TTC549 (cell line): ENCODE data around the gene KRT38.
"Not testable (repeated sequence)": the region's sequence is repeated elsewhere in the genome, so short reads cannot be mapped to it uniquely, and the experiment has no call there.

Experiments
- FAIRE-seq: peaks from 2 replicates; lab custom pipeline; 2012; peaks lifted over from hg19 to GRCh38; lab: Jason Lieb, UNC

KRT38 gene

GRCh38 chr17:41457676-41458075, 16.9 kb upstream of the KRT38 start:
- FAIRE-seq = no peak

- FAIRE-seq = no peak
Measured at GRCh38 chr17:41456204-41456603, 15.4 kb upstream of the KRT38 start.

- FAIRE-seq = no peak
Measured at GRCh38 chr17:41455236-41455635, 14.5 kb upstream of the KRT38 start.

GRCh38 chr17:41453066-41453465, 12.3 kb upstream of the KRT38 start:
- no peak for FAIRE-seq

GRCh38 chr17:41452281-41452680, 11.5 kb upstream of the KRT38 start:
- FAIRE-seq = no peak

- FAIRE-seq = no peak
Measured at GRCh38 chr17:41451154-41451728, 10.5 kb upstream of the KRT38 start.

- no peak for FAIRE-seq
Measured at GRCh38 chr17:41449008-41449407, 8.2 kb upstream of the KRT38 start.

- FAIRE-seq = no peak
Measured at GRCh38 chr17:41448506-41448905, 7.7 kb upstream of the KRT38 start.

- no peak for FAIRE-seq
Measured at GRCh38 chr17:41446806-41447205, 6.0 kb upstream of the KRT38 start.

GRCh38 chr17:41444640-41445039, 3.9 kb upstream of the KRT38 start:
- no peak for FAIRE-seq

GRCh38 chr17:41444186-41444585, 3.4 kb upstream of the KRT38 start:
- no peak for FAIRE-seq

- FAIRE-seq = no peak
Measured at GRCh38 chr17:41442739-41443138, 2.0 kb upstream of the KRT38 start.

GRCh38 chr17:41439375-41439774, 1.4 kb downstream of the KRT38 start:
- FAIRE-seq = no peak

- no peak for FAIRE-seq
Measured at GRCh38 chr17:41437769-41438168, 3.0 kb downstream of the KRT38 start.

GRCh38 chr17:41437254-41437653, 3.5 kb downstream of the KRT38 start:
- no peak for FAIRE-seq

- no peak for FAIRE-seq
Measured at GRCh38 chr17:41434415-41434814, 6.4 kb downstream of the KRT38 start.

GRCh38 chr17:41434005-41434404, 6.8 kb downstream of the KRT38 start:
- no peak for FAIRE-seq

- no peak for FAIRE-seq
Measured at GRCh38 chr17:41433586-41433985, 7.2 kb downstream of the KRT38 start.

- FAIRE-seq = not testable (repeated sequence)
Measured at GRCh38 chr17:41430376-41430775, 10.4 kb downstream of the KRT38 start.

GRCh38 chr17:41429667-41430066, 11.1 kb downstream of the KRT38 start:
- no peak for FAIRE-seq

- FAIRE-seq = no peak
Measured at GRCh38 chr17:41428591-41429291, 12.0 kb downstream of the KRT38 start.

GRCh38 chr17:41424111-41424635, 16.6 kb downstream of the KRT38 start, which contains the start of gene KRT37:
Gene KRT37, minus strand, starts transcription at chr17:41424585. Its CDS starts 62 bp downstream, at chr17:41424523.
- FAIRE-seq = no peak

GRCh38 chr17:41422586-41422985, 18.2 kb downstream of the KRT38 start:
- FAIRE-seq = not testable (repeated sequence)

- no peak for FAIRE-seq
Measured at GRCh38 chr17:41421617-41422016, 19.2 kb downstream of the KRT38 start.
